Epithelial cell of prostate (primary cell): Measurements from ENCODE around the gene CCDC122.
"Not testable (repeated sequence)": the region's sequence is repeated elsewhere in the genome, so short reads cannot be mapped to it uniquely, and the experiment has no call there.

Experiments
- DNase-seq: peaks from one replicate; pipeline ENCODE4 v3.0.0-alpha.2; 2011; ENCODE audit warnings: low read depth, low spot score
- H3K27ac ChIP-seq: fragments of 450-650 bp; 2 replicates; pipeline ENCODE4 v1.5.1; 2017; ENCODE audit warnings: mild to moderate bottlenecking

CCDC122 gene

GRCh38 chr13:43877766-43878165, 1.8 kb downstream of the CCDC122 start:
- no peak for DNase-seq
- H3K27ac ChIP-seq = no peak overlapping the region

- no peak overlapping the region for H3K27ac ChIP-seq
- no peak for DNase-seq
Observed at GRCh38 chr13:43877326-43877725, 2.2 kb downstream of the CCDC122 start.

- DNase-seq = no peak
- no peak overlapping the region for H3K27ac ChIP-seq
Observed at GRCh38 chr13:43876366-43876765, 3.2 kb downstream of the CCDC122 start.

GRCh38 chr13:43874504-43875092, 4.9 kb downstream of the CCDC122 start:
- DNase-seq = no peak
- no peak overlapping the region for H3K27ac ChIP-seq

- no peak overlapping the region for H3K27ac ChIP-seq
- DNase-seq = no peak
Observed at GRCh38 chr13:43872181-43872580, 7.4 kb downstream of the CCDC122 start.

- H3K27ac ChIP-seq = peak overlapping the region; percentile 81
- no peak for DNase-seq
Observed at GRCh38 chr13:43865892-43866291, 13.6 kb downstream of the CCDC122 start.

DNA sequence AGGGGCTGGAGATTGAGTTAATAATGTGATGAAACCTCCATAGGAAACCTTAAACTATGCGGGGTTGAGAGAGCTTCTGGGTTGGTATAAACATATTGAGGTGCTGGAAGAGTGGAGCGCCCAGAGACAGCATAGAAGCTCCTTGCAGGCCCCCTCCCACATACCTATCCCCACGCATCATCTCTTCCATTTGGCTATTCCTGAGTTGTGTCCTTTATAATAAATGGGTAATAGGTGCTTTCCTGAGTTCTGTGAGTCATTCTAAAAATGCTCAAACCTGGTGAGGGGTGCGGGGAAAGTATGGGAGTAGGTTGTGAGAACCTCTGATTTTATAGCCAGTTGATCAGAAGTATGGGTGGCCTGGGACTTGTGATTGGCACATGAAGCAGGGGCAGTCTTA, 14.6 kb downstream of the CCDC122 start:
- H3K27ac ChIP-seq = peak overlapping the region; percentile 81
- DNase-seq = no peak

- DNase-seq = no peak
- no peak overlapping the region for H3K27ac ChIP-seq
Observed at GRCh38 chr13:43861863-43862262, 17.7 kb downstream of the CCDC122 start.

GRCh38 chr13:43852923-43853404, 26.6 kb downstream of the CCDC122 start:
- no peak overlapping the region for H3K27ac ChIP-seq
- DNase-seq = no peak

DNA sequence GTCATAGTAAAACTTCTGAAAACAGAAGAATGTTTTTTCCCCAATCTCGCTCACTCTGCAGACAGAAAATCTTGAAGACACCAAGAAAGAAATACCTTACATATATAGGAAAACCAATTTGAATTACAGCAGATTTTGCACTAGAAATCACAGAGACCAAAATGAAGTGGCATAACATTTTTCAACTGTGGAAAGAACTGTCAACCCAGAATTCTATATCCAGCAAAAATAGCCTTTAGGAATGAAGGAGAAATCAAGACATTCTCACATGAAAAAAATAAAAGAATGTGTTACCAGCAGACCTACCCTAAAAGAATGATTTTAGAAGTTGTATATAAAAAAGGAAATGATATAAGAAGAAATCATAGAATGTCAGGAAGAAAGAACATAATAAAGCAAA, 28.7 kb downstream of the CCDC122 start:
- DNase-seq = no peak

DNA sequence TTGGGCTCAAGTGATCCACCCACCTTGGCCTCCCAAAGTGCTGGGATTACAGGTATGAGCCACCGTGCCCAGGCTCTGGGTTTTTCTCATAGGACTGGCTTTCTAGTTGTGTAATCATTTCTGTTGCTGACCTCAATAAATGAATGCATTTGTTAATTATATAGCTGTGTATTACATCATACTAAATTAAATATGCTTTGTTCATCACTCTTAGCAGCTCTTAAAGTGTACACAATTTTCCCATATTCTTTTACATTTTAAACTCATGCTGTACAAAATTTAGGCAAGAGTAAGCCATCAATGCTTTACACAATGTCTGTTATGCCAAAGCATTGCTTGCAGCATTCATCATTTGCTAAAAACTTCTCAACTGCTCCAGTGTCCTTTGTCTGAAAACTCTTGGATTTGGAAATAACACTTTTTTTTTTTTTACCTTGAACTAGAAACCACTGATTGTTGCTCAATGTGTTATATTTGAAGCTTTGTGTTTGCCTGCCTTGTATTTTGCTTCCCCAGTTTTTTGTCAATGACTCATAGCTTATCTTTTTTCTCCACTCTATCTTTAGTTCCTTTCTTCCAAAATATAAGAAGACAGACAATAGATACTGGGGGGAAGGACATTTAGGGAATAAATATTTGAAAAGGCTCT, 31.4 kb downstream of the CCDC122 start:
- no peak for DNase-seq
- no peak overlapping the region for H3K27ac ChIP-seq

More for the DNA sequence above, 28.7 kb downstream of the CCDC122 start:
- H3K27ac ChIP-seq = no peak overlapping the region

- H3K27ac ChIP-seq = no peak overlapping the region
- DNase-seq = no peak
Observed at GRCh38 chr13:43846496-43847158, 32.9 kb downstream of the CCDC122 start.

- H3K27ac ChIP-seq = no peak overlapping the region
- DNase-seq = no peak
Observed at GRCh38 chr13:43838909-43839308, 40.6 kb downstream of the CCDC122 start.

GRCh38 chr13:43835701-43836100, 43.8 kb downstream of the CCDC122 start:
- DNase-seq = no peak
- no peak overlapping the region for H3K27ac ChIP-seq

- no peak for DNase-seq
- peak overlapping the region; percentile 1 for H3K27ac ChIP-seq
Observed at GRCh38 chr13:43831088-43831487, 48.5 kb downstream of the CCDC122 start.

DNA sequence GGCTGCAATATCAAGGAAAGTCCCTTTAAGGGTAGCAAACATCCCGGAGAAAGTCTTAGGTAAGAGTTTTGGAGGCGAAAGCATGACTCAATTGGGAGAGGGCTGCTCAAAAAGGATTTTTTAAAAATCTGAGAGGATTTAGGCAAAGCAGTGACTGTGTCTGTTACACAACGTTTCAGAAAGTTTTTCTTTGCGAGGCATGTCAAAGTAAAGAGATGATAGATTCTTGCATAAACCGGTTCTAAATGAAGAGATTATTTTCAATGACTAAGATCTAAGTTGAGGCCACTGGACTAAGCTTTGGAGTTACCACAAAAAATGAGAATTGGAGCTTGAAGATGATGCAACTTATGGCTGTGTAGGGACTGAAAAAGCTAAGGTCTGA, 49.1 kb downstream of the CCDC122 start:
- peak overlapping the region; percentile 1 for H3K27ac ChIP-seq
- peak; percentile 8 for DNase-seq

DNA sequence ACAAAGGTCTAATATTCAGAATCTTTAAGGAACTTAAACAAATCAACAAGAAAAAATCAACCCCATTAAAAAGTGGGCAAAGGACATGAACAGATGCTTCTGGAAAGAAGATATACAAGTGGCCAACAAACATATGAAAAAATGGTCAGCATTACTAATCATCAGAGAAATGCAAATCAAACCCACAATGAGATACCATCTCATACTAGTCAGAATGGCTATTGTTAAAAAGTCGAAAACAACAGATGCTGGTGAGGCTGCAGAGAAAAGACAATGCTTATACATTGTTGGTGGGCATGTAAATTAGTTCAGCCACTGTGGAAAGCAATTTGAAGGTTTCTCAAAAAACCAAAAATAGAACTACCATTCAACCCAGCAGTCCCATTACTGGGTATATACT, 54.9 kb downstream of the CCDC122 start:
- DNase-seq, H3K27ac ChIP-seq: not testable (repeated sequence)

GRCh38 chr13:43822969-43823368, 56.6 kb downstream of the CCDC122 start:
- H3K27ac ChIP-seq = no peak overlapping the region
- DNase-seq = no peak

GRCh38 chr13:43816401-43816889, 63.1 kb downstream of the CCDC122 start:
- no peak overlapping the region for H3K27ac ChIP-seq
- no peak for DNase-seq

DNA sequence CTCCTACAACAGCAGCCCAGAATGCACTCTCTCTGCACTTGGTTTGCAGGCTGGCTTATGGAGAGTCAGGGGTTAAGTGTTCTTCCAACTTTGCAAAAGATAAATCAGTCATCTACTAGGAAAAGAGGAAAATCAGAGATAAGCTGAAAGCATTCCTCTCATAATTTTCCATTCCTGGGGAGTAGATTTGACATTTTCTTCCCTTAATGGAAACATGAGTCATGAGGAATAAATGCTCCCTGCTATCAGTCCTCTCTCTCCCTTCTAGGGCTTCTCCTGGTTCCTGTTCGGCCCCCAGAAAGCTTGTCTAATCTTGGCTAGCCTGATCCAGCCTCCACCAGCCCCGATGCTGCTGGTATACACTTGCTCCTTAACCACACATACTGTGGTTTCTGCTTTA, 64.3 kb downstream of the CCDC122 start:
- H3K27ac ChIP-seq = no peak overlapping the region
- DNase-seq = no peak

GRCh38 chr13:43808676-43809075, 70.9 kb downstream of the CCDC122 start:
- DNase-seq = no peak

More at GRCh38 chr13:43808676-43809075, 70.9 kb downstream of the CCDC122 start:
- H3K27ac ChIP-seq = no peak overlapping the region
